ENCODE results near the gene RSKR. TPM values are rescaled to one million over a fixed set of nuclear protein-coding genes. Genes with fewer than 3 reads are reported as not detected.
"Not testable (repeated sequence)": the region's sequence is repeated elsewhere in the genome, so short reads cannot be mapped to it uniquely, and the experiment has no call there.

Gene RSKR, protein sequence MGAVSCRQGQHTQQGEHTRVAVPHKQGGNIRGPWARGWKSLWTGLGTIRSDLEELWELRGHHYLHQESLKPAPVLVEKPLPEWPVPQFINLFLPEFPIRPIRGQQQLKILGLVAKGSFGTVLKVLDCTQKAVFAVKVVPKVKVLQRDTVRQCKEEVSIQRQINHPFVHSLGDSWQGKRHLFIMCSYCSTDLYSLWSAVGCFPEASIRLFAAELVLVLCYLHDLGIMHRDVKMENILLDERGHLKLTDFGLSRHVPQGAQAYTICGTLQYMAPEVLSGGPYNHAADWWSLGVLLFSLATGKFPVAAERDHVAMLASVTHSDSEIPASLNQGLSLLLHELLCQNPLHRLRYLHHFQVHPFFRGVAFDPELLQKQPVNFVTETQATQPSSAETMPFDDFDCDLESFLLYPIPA
- 9.1 and 11.4 TPM in 2 replicates for total RNA-seq (2014; rRNA removed; shearing (Covaris generic))

DNA sequence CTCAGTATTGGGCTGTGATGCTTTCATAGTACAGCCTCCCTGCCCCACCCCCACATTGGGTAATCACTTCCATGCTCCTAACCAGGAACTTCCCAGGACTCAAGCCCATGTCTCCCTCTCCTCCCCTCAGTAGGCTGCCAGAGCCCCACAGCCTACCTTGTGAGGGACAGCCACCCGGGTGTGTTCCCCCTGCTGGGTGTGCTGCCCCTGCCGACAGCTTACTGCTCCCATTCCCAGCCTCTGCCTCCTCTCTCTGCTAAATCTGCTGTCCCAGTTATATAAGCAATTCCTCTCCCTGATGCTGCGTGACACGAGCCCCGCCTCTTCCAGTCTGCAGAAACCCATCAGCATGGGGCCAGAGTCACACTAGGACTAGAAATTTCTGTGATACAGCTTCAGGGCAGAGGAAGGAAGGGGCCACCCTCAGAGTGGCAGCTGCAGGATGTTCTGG, at the start of gene RSKR:
Gene RSKR, minus strand, starts transcription at position 255 of the 451 bp plus-strand sequence. Its CDS starts 24 bp downstream, at position 231.
- DNase-seq (ENCODE audit: low read depth), result no peak

DNA sequence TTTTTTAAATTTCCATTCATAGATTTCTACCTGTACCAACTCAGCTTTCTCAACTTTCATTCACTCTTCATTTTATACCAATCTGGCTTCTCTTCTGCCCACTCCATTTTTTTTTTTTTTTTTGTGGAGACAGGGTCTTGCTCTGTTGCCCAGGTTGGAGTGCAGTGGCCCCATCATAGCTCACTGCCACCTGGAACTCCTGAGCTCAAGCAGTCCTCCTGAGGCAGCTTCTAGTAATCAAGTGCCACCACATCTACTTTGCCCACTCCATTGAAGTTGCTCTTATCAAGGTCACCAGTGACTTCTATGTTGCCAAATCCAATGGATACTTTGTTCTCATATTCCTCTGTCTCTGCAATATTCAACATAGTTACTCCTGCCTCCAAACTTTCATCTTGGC, 49.7 kb upstream of the RSKR start:
- no peak for DNase-seq (ENCODE audit: low read depth)

DNA sequence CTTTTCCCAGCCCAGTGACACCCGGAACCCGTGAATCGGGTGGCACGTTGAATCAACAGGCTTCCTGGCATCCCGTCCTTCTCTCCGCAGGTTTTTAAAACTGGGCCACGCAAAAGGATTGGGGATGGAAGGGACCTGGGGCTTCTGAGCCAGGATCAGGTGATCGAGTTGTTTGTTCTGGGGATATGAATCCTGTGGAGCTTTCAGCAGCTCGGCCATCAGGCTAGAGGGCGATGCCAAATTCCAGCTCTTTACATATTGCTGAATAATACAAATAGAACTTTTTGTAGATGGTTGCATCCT, 48.5 kb upstream of the RSKR start:
- no peak for DNase-seq (ENCODE audit: low read depth)

DNA sequence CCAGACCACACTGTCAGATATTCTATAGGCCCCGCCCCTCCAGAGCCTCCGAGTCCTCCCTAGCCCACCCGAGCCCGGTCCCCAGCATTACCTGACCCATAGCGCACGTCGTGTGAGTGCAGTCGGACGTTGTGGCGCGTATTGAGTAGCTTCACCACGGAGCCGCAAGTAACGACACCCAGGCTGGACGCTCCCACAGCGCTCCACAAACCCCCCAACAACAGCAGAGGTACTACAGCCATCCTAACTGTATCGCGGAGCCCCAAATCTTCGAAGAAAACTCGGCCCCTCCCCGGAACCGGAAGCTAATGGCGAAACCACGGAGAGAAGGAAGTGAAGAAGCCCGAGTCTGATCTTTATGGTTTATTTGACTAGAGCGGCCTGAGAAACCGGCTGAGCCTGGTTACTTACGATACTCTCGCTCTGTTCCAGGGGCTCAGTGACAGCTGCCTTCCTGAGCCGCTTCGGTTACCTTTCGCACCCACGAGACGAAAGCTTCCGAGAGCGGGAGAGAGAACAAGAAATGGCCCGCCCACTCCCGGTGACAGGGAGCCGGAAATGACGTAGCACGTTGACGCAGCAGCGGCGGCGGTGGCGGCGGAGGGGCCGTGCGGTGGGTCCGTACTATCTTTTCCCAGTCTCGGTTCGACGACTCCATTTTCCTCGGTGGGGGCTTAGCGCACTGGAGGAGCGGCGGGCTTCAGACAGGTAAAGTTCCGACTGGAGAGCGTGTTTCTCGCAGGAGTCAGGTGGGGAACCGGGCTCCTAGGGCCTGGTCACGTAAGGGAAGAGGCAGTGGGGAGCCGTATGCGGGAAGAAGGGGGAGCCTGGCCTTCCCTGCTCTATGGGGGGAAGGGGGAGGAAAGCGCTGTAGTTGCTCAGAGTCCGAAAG, 47.9 kb upstream of the RSKR start, which contains the start of the genes SDF2 and SUPT6H:
Gene SDF2, minus strand, starts transcription at position 272 of the 892 bp plus-strand sequence. Its CDS starts 30 bp downstream, at position 242.
Gene SUPT6H, plus strand, starts transcription at position 571 of the 892 bp plus-strand sequence. CDS start 11,197 bp downstream, outside the sequence.
- peak; percentile 93 for DNase-seq (ENCODE audit: low read depth)

DNA sequence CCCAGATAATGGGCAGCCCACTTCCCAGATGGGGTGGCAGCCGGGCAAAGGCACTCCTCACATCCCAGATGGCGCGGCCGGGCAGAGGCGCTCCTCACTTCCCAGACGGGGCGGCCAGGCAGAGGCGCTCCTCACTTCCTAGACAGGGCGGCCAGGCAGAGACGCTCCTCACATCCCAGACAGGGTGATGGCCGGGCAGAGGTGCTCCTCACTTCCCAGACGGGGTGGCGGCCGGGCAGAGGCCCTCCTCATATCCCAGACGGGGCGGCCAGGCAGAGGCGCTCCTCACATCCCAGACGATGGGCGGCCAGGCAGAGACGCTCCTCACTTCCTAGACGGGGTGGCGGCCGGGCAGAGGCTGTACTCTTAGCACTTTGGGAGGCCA, 45.5 kb upstream of the RSKR start:
- DNase-seq (ENCODE audit: low read depth), result not testable (repeated sequence)

DNA sequence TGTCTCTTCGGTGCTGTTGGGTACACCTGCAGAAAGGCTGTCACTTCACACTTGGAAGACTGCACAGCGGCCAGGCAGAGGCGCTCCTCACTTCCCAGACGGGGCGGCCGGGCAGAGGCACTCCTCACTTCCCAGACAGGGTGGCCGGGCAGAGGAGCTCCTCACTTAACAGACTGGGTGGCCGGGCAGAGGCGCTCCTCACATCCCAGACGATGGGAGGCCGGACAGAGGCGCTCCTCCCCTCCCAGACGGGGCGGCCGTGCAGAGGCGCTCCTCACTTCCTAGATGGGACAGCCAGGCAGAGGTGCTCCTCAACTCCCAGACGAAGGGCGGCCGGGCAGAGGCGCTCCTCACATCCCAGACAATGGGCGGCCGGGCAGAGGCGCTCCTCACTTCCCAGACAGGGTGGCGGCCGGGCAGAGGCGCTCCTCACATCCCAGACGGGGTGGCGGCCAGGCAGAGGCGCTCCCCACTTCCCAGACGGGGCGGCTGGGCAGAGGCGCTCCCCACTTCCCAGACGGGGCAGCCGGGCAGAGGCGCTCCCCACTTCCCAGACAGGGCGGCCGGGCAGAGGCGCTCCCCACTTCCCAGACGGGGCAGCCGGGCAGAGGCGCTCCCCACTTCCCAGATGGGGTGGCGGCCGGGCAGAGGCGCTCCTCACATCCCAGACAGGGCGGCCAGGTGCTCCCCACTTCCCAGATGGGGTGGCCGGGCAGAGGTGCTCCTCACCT, 44.9 kb upstream of the RSKR start:
- not testable (repeated sequence) for DNase-seq (ENCODE audit: low read depth)

DNA sequence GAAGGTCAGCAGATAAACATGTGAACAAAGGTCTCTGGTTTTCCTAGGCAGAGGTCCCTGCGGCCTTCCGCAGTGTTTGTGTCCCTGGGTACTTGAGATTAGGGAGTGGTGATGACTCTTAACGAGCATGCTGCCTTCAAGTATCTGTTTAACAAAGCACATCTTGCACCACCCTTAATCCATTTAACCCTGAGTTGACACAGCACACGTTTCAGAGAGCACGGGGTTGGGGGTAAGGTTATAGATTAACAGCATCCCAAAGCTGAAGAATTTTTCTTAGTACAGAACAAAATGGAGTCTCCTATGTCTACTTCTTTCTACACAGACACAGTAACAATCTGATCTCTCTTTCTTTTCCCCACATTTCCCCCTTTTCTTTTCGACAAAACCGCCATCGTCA, 44.4 kb upstream of the RSKR start:
- DNase-seq (ENCODE audit: low read depth), result not testable (repeated sequence)

DNA sequence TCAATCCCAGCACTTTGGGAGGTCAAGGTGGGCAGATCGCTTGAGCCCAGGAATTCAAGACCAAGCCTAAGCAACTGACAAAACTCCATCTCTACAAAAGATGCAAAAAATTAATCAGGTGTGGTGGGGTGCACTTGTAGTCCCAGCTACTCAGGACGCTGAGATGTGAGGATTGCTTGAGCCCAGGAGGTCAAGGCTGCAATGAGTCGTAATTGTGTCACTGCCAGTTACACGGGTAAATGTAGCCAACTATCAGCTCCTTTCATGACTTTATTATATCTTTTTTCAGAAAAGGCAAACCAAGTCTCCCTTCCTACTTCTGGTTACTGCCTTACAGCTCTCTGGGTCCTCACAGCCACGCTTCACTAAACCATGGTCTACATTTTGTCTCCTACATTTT, 43.8 kb upstream of the RSKR start:
- peak; percentile 17 for DNase-seq (ENCODE audit: low read depth)

DNA sequence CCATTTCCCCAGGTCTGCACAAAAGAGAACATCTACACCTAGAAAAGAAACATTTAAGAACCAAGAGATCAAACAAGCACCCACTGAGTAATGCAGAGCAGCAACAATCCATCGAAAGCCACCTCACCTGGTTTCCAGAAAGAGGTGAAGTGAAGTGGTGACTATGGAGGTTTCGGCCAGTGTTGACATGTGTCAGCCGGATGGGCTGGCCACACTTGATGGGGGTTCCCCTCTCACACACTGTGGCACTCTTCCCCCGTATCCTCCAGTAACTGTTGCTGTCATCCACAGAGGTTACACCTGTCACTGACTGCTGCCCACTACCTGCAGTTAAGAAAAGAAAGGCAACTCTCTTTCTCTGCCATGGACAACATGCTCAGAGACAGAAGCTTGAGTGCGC, 41.2 kb upstream of the RSKR start:
- DNase-seq (ENCODE audit: low read depth), result no peak

DNA sequence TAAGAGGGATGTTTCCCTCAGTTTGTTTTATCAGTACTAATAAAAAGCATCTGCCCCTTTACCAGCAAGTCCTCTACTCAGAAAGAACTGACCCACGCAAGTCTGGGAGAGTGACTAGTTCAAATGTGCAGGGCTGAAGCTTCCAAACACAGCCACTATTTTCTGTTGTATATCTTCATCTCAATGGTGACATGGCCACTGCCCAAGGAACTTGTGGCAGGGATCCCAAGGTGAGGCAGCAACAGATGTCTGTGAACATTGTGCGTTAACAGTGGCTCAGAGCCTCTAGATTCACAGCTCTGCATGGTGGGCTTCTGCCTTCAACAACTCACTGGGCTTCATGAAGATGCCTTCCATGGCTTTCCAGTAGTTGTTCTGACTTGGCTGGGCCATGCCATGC, 34.7 kb upstream of the RSKR start:
- DNase-seq (ENCODE audit: low read depth), result no peak

DNA sequence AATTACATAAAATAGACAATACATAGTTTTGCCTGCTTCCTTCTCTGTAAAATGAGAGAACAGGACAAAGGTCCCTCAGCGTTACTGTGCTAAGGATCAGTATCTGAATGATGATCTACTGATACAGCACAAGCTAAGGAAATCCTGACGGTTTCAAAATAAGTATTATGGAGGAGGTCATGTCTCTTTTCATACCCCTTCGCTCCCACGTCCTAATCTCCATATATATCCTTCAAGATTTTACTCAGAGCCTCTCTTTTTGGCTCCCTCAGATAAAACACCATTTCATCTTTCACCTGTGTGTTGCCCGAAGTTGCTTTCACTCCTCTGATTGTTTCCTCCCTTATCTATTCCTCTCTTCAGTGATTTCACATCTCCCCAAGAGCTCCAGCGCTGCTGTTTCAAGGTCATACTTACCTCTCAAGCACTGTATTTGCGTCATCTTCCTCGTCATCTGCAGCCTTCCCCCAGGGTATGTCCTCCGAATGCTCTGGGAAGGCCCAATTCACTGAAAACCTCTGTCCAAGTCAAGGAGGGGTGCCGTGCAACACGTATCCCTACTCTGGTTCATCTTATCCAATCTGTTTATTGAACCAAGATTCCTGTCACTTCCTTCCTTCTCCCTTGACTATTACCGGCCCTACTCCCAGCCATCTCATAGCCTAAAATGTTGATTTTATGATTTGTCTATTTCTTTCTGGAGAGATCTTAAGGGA, 32.2 kb upstream of the RSKR start:
- DNase-seq (ENCODE audit: low read depth), result no peak

DNA sequence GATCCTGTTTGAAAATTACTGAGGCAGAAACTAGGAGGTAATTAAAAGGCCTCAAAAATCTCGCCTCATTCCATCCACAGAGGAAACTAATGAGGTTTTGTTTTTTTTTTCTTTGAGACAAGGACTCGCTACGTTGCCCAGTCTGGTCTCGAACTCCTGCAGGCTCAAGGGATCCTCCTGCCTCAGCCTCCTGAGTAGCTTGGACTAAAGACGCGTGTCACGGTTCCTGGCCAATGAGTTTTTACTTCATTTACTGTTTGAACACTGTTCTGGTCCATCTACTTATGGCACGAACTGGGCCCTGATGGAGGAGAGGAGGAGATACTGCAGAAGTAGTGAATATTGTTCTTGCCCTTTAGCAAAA, 31.6 kb upstream of the RSKR start:
- DNase-seq (ENCODE audit: low read depth), result no peak

DNA sequence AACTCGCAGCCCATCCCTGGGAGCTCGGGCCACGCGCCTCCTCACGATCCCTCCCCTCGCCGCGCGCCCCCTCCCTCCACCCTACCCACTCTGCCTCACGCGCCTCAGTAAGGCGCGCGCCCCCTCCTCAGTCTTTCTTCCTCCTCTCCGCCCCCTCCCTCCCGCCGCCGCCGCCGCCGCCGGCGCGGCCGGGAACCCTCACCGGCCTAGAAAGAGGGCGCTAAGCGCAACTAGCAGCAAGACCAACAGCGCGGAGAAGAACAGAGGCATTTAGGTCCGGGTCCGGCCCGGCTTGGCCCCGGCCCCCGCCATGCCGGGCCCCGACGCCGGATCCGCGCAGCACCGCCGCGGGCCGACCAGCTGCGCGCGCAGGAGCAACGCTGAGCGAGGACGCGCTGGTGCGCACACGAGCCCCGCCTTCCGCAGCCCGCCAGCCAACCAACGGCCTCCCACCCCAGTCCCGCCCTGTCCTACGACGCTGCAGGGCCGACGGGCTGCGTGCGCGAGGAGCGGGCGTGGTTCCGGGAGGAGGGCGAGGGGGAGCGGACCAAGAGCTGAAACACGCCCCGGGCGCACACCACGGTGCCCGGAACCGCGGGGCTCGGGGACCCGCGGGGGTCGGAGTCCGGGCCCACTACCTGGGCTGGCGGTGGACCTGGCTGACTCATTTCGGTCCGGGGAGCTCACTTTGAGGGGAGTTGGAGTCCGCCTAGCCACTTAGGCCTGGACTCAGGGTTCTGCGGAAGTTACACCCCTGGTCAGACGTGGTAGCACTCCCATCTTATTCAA, 31.0 kb upstream of the RSKR start, which contains the start of gene BLTP2:
Gene BLTP2, minus strand, starts transcription at position 372 of the 789 bp plus-strand sequence. Its CDS starts 102 bp downstream, at position 270.
- peak; percentile 99 for DNase-seq (ENCODE audit: low read depth)

DNA sequence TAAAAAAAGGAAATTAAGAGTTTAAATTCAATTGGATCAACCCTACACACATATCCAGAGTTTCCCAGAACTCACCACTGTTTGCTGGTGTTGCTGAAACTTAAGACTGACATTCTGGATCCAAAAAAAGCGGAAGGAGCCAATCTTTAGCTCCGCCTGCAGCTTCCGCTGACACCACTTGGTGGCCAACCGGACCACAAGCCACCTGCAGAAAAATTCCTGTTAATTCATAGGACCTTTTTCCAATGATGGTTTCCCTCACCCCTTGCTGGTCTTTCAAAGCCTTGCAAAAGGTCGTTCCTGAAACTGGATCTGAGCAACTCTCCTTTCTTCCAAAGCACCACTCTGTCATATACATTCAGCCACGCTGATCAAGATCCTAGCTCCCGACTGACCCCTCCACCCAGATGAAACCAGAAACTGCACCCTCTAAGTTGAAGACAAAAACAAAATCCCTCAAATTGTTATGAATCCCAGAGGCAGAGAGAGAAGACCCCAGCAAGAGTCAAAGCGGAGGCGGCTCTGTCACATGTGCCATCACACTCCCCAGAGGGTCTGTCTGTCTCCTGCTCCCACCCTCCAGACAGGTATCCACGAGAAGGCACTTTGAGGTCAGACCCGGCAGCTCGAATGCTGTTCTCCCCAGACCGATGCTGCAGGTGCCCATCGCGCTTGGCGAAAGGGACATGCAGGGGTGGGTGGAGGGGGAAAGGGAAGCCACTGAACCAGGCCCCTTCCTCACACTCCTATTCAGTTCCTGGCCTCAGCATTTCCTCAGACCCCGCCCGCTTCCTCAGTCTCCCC, 30.2 kb upstream of the RSKR start:
- peak; percentile 65 for DNase-seq (ENCODE audit: low read depth)

DNA sequence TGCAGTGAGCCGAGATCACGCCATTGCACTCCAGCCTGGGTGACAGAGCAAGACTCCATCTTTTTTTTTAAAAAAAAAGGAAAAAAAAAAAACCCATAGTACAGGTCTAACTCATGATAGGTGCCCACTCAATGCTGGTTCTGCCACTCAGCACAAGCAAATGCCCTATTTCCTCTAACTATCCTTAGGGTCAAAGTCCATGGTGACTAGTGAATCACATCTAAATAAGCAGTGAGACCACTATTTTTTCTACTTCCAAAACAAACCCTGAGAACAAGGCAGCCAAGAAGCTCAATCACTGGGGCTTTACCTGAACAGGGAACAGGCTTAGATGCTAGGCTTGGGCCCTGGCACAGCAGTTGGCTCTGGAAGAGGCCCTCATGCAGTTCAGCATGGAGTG, 27.6 kb upstream of the RSKR start:
- DNase-seq (ENCODE audit: low read depth), result no peak

DNA sequence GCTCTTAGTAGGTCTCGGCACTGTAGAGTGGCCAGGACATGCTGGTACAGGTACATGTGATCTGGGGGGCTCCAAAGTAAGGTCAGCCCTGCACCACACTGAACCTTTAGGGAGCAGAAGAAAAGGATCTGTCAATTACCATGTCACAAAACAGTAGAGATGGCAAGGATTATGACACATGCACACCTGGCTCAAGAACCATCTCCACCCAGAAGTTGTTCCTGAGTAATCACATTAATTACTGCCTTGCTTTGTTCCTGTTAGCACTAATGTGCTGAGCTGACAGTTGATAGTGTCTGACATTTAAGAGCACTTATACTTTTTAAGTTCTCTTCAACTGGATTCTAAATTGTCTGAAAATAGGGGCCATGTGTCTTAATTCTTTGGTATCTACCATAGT, 21.5 kb upstream of the RSKR start:
- DNase-seq (ENCODE audit: low read depth), result no peak

DNA sequence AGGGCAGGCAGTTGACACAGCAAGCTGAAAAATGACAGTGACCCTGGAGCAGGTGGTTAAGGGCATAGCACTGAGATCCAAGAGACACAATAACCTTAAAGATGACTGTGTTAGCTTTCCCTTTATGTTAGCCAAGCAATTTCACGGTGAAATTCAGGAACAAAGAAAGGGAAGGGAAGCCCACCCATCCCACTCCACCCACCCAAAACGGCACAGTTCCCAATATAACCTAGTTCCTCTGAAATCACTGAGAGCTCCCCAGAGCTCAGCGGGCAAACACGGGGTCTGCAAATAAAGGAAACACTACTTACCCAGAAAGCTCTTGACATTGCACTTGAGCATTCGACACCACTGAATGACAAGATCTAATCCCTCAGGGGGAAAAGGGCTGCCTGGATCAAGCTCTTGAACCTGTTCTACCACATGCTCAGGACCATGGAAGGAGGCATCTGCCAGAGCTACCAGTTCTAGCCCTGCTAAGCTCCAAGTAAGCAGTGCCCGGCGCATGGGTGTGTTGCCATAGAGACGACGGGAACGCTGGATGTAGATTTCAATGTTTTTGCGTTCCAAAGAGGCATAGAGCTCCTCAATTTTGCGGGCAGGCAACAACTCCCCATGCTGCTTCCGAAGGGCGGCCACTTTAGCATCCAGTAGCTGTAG, 20.4 kb upstream of the RSKR start:
- DNase-seq (ENCODE audit: low read depth), result no peak

DNA sequence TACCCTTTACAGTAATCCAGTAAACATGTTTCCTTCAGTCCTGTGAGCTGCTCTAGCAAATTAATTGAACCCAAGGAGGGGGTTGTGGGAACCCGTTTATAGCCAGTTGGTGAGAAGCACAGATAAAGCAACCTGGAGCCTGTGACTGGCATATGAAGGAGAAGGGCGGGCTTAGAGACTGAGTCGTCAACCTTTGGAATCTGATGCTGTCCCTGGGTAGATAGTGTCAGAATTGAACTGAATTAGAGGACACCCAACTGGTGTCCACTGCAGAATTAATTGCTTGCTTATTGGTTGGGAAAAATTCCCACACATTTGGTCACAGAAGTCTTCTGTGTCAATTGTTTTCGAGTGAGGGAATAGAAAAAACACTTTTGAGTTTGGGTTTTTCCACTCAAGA, 12.8 kb upstream of the RSKR start:
- DNase-seq (ENCODE audit: low read depth), result no peak

DNA sequence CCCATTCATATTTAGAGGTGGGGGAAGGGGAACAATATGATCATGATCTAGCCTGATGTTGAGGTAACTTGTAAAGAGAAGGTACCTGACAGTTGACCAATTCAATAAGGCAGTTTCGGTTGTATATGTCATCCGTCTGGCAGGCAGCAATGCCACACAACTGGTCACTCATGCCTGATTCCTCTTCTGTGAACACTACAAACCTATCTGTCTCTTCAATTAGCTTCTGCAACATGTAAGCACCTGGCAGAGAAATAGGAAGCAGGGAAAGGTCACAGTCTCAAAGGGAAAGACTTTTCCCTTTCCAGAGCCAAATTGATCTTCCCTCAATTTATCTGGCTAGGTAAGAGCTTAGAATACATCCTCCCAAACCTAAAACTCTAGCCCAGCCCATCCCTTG, 10.2 kb upstream of the RSKR start:
- no peak for DNase-seq (ENCODE audit: low read depth)
